Right lobe of liver (tissue), 4 donors: ENCODE measurements around the gene GALNT17.
A peak's percentile ranks its signal among the peaks of the same experiment; 100 is the strongest.

Experiments used
- CTCF ChIP-seq, 4 donors: fragments of 200-600 bp in 3 of 4; fragments of 450-650 bp in 1 of 4; IDR thresholded peaks; one replicate each; pipeline versions ENCODE4 v1.5.1 to v1.8.0; 2016 to 2022; ENCODE audit warnings: antibody characterized with exemption in 4 of 4, mild to moderate bottlenecking in 2 of 4
- POLR2A ChIP-seq: fragments of 450-650 bp; IDR thresholded peaks from one replicate; pipeline ENCODE4 v1.6.1; 2017; ENCODE audit warnings: antibody characterized with exemption, mild to moderate bottlenecking
- donor health status: DM: no; HTN: no; CAD: no.
- donor health status: DM: no; HTN: no; CAD: no.
- donor health status: DM: no; HTN: yes; CAD: no.

- TF ChIP-seq CTCF (IDR thresholded peaks at IDR 0.05), result peak; percentile 67 to 88 (median 88)
- no peak for TF ChIP-seq POLR2A
Observed at GRCh38 chr7:71735961-71736556, 604.1 kb downstream of the GALNT17 start.
